HG03066 (cell line): ENCODE results near the gene PTPN14.
A peak's percentile ranks its signal among the peaks of the same experiment; 100 is the strongest.
"Not testable (repeated sequence)": the region's sequence is repeated elsewhere in the genome, so short reads cannot be mapped to it uniquely, and the experiment has no call there.

ENCODE experiments used
- ATAC-seq: cut with Tn5 transposase; IDR thresholded peaks from one replicate; pipeline ENCODE4 v1.9.1; 2021; ENCODE audit warnings: low read depth; ENCODE audit not compliant: unreplicated experiment

PTPN14 gene

DNA sequence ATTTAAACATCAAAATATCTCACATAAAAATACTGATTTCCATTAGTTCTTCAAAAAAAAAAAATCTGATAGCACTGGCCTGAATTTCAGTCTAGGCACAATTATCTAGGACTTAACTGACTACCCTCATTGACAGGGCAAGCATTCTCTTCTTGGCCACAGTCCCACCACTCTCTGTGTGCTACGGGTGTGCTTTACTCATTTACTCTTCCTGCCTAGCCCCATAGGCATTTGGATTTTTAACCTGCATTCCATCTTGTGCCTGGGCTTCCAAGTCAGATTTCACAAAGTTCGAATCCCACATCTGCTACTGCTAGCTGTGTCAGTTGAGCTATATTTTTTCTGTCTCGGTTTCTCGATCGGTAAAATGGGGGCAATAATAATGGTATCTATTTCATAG, 38.0 kb downstream of the PTPN14 start:
- no peak for ATAC-seq

DNA sequence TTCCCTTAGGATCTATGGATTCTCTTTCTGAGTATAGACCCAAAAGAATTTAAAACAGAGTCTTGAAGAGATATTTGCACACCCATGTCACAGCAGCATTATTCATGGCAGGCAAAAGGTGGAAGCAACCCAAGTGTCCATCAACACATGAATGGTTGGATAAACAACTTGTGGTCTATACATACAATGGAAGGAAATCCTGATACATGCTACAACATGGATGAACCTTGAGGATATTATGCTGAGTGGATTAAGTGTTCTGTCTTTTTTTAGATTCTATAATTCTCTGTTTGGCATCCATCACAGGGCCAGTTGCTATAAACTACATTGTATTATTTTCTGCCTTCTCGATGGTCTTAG, 39.8 kb downstream of the PTPN14 start:
- ATAC-seq = no peak

DNA sequence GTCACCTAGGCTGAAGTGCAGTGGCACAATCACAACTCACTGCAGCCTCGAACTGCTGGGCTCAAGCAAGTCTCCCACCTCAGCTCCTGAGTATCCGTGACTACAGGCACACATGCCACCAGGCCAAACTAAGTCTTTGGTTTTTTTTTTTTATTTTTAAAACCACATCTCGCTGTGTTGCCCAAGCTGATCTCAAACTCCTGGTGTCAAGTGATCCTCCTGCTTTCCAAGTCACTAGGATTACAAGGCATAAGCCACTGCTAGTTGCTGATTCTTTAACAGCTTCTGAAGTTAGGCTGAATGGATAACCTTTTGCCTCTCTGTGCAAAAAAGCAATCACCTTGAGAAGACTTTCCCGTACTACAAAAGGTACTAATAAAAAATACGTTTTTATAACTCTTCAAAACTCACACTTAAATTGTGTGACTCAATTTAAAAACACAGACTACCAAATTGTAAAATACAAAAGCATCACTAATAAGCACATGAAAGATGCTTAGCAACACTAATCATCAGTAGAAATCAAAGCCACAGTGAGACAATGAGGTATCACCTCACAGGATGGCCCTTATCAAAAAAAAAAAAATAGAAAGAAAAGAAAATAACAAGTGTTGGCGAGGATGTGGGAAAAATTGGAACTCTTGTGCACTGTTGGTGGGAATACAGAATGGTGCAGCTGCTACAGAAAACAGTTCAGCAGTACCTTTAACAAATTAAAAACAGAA, 40.3 kb downstream of the PTPN14 start:
- ATAC-seq = no peak

DNA sequence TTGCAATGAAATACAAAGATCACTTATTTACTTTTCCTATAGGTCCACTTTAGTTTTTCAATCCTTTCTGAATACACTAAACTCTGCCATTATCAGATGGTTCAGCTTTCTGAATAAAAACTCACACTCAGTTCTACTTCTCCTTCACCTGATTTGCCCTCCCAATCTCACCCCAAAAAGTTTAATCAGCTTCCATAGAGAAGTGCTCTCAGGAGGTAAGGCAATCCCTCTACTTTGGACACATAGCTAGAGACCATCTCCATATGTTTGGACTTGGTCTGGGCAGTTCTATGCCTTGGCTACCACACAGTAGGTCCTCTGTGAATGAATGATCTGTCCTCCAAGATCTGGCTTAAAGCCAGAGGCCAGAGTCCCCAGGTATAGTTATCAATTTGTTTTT, 40.9 kb downstream of the PTPN14 start:
- no peak for ATAC-seq

DNA sequence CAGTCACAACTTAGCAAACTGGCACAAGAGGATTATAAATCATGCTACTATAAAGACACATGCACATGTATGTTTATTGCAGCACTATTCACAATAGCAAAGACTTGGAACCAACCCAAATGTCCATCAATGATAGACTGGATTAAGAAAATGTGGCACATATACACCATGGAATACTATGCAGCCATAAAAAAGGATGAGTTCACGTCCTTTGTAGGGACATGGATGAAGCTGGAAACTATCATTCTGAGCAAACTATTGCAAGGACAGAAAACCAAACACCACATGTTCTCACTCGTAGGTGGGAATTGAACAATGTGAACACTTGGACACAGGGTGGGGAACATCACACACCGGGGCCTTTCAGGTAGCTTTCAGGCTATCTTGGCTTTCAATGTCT, 41.8 kb downstream of the PTPN14 start:
- ATAC-seq = not testable (repeated sequence)

DNA sequence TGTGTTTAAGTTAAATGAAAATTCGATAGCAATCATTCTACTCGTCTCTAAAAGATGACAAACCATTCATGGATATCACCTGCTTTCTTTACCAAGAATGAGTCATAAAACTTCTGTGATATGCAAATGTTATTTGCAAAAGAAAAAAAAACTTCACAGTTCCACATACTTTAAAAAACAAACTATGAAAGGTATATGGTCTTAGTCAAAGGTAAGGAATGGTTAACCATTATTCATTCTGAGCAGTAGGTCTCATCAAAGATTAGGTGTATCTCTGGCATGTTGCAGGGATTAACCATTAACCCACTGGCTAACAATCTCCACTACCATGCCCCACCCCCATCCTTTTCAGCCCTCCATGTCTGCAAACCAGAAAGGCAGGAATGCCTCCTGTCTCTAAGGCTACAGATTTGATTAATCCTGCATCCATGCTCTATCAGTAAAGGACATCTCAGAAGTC, 44.4 kb downstream of the PTPN14 start:
- ATAC-seq = peak; percentile 69

DNA sequence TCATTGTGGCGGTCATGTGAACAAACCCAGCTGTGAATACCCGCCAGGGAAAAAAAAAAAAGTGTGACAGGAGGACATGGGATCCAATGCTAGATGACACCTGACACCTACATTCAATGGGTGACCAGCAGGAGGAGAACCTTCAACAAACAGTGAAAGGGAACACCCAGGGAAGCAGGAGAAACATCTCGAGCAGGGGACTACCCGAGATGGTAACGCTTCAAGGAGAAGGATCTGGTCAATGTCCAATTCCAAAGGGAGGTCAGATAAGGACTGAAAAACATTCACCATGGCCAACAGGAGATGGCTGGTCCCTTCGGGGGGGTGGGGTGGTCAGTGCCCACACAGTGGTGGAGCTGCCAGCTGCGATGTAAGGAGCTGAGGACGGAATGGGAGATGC, 46.3 kb downstream of the PTPN14 start:
- ATAC-seq = no peak

DNA sequence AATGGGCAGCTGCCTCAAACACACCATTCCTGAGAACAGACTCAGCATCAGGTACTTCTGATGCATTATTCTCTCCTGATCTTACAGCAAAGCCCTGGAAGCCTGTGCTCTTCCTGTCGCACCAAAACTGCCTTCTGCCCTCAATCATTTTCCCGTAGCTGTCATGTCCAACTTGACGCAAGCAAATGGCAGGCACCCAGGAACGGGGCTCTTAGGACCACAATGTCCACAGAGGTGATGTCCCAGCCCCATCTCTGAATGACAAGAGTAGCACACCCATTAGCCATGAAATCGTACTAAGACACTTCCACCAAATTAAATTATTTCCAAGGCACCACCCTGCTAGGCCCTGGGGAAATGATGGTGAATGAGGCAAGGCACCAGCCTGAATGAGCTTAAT, 47.1 kb downstream of the PTPN14 start:
- ATAC-seq = no peak

DNA sequence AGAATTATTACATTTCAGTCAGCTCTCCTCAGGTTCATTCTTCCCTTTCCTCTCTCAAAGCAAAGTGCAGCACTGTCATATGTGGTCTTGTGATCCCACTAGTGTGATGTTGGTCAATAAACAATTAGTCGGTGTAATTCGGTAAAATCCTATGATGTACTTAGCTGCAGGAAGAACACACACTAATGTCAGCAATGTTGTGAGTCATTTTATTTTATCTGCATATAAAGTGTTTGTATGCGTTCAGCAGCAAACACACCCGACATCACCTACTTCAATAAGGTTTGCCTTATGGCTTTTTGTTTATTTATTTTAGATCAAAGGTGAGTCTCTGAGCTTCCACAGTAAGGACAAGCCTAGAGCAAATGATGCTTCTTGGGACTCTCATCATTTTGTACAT, 47.8 kb downstream of the PTPN14 start:
- ATAC-seq = no peak

DNA sequence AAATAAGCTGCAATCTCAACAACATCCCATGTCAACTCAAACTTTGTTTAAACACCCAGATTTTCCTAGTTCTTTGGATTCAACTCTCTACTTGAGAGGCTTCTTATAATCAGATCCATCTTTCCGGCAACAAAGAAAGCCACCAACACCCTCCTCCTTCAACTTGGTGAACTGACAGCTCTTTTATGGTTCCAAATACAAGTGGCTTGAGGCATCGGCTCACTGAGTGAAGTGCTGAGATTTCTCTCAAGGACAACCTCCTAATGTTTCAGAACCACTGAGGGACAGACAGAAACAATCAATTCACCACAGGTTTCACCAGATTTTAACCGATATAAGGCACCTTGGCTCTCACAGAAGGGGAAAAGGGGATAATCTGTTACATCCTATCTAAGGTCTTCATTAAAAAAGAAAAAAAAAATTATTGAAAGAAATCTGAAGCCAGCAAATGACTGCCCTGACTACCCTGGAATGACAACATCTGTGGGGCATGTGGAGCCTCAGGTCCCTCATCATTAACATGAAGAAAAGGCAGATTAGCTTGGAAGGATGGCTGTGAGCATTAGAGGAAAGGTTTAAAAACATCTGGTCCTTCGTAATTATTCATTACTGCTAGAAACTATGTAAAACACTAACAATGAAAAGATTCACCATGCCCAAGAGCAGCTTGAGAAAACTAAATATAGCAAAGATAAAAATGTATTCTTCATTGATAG, 50.9 kb downstream of the PTPN14 start:
- ATAC-seq = no peak

DNA sequence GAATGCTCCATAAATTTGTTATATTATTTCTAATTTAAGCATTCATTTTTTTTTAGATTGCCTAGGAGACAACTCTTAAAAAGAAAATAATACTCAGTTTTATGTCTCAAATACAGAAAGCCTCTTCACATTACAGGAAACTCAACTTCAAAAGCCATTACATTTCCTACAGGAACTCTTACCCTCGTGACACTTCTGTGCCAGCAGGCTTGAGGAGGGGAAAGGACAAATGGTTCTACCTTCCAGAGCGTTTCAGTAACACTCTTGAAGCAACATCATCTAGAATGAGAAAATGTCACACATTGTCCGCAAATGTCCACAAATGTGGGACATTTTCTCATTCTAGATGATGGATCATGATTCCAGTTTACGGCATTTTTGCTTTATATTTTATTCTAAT, 51.7 kb downstream of the PTPN14 start:
- ATAC-seq = no peak

DNA sequence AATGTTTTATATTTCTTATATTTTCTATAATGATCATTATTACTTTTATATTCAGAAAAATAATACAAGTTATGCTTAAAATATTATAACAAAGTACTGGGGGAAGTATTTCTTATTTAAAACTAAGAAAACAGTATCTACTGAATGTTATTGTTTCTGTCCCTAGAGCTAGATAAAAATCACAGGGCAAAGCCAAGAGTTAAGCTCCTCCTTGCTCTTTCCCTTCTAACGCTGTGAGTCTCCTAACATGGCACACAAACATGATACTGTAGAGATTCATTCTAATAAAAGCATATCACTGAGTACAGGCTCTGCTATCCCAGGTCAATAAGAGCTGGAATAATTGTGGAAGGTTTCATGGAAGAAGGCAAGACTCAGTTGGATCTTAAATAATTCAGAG, 53.4 kb downstream of the PTPN14 start:
- no peak for ATAC-seq

DNA sequence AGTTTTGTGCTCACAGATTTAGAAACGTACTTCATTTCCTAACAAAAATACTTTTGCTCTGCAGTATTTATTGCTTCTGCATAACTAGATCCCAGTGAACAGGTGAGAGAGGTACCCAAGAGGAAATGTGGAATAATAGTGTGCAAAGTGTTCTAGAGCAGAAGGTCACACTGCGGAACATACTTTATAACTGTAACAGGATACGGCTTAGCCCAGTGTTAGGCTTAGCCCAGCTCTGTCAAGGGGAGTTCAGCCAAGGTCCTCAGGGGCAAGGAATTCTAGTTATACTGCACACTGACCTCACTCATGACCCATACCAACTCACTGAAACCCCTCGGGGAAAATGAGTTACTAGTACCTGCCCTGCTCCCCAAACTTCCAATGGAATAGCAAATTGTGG, 55.3 kb downstream of the PTPN14 start:
- no peak for ATAC-seq

DNA sequence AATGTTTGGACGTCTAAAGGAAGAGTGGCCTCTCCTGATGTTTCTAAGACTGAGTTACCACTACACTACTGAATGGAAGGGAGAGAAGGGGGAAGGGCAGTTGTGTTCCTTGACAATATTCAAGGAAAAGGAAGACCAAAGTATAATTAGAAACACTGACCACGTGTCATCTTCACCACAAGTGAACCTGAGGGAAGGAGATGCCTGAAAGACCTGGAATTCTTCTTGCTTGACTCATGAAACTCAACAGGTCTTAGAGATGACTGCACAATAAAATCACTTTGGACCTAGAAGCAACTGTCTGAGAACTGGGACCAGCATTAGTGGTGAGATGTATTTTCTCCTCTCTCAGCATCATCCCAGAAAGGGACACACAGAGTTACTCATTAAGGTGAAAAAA, 56.7 kb downstream of the PTPN14 start:
- no peak for ATAC-seq

DNA sequence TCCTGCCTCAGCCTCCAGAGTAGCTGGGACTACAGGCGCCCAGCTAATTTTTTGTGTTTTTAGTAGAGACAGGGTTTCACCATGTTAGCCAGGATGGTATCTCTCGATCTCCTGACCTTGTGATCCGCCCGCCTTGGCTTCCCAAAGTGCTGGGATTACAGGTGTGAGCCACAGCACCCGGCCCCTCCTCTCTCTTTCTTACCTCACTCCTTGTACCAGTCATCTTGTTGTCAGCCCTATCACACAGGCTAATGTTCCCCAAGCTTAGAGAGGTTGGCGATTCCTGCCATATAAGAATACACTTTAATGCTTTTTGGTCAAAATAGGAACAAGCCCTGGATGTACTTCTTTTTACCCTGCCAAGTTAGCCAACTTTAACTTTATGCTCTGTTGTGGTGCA, 57.2 kb downstream of the PTPN14 start:
- ATAC-seq = not testable (repeated sequence)

DNA sequence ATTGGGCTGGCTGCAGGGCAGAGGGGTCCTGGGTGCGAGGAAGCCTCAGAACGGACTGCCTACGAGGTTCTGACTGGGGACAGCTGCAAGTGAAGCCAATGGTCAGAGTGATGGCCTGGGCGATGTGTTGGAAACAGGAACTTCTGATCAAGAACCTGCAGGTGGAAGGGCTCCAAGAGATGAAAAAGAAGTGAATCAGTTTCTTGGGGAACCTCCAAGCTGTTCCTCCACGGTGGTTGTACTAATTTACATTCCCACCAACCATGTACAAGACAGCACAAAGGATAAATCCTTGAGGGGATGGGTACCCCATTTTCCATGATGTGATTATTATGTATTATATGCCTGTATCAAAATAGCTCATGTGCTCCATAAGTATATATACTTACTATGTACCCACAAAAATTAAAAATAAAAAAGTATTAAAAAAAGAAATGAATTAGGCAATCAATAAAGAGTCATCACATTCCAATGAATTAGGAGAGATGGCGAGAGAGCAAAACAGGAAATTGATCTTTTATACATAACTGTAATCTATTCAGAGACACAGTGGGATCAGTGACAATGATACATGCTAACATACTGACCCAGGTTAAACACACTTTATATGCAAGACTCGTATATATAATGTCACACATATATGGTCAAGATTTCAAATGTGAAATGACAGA, 58.1 kb downstream of the PTPN14 start:
- no peak for ATAC-seq

DNA sequence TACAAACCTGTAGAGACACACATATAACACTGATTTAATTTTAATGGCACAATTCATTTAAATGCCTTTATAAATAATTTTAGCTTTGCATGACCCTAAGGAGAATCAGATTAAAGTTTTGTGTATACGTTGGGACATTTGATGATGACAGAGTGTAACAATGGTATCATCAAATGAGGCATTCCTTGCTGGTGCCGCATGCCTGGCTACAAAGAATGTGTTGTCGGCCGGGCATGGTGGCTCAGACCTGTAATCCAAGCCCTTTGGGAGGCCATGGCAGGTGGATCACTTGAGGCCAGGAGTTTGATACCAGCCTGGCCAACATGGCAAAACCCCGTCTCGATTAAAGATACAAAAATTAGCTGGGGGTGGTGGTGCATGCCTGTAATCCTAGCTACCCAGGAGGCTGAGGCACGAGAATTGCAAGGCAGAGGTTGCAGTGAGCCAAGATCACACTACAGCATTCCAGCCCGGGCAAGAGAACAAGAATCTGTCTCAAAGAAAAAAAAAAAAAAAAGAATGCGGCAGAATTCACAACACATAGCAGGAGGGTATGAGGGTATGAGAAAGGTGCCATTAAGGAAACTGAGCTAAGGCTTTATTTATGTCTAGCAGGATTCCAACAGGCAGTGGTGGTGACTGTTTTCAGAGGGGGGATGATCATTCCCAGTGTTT, 58.9 kb downstream of the PTPN14 start:
- ATAC-seq = no peak

DNA sequence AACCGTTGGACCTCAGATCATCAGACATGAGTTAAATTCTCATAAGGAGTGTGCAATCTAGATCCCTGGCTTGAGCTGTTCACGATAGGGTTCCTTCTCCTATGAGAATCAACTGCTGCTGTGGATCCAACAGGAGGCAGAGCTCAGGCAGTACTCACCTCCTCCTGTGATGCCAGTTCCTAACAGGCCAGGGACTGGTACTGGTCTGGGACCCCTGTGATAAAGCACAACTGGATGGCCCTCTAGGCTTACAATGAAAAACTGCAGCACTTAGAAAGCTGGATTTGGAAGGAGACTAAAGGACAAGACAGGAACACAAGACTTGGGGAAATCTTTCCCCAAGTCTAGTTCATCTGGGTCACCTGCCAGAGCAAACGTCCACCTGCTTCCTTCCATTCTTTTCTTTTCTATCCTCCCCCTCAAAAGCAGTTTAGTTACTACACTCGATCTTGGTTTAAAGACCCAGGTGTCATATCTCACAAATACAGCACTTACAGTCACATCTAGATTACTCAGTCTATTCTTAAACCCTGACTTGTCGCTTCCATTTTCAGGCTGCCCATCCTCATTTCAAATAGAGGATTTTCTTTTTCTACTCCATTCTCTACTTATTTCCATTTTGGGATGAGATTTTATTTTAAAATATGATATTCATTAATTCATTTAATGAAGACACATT, 59.8 kb downstream of the PTPN14 start:
- no peak for ATAC-seq

DNA sequence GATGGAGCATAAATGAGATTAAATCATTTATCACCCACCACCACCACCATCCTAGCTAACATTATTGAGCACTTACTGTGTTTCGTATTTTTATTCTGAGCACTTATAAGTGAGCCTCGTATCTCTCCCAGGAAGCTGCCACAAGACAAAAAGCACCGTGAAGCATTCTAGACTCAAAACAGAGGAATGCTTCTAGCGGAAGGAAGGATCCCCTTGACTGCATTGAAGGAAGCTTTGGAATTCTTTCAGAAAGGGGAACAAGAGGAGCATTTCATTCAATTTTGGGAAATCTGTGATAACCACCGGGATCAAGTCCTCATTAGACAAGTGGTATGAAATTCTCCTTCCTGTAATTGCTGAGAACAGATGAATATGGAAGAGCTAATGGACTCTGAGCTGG, 66.3 kb downstream of the PTPN14 start:
- no peak for ATAC-seq

DNA sequence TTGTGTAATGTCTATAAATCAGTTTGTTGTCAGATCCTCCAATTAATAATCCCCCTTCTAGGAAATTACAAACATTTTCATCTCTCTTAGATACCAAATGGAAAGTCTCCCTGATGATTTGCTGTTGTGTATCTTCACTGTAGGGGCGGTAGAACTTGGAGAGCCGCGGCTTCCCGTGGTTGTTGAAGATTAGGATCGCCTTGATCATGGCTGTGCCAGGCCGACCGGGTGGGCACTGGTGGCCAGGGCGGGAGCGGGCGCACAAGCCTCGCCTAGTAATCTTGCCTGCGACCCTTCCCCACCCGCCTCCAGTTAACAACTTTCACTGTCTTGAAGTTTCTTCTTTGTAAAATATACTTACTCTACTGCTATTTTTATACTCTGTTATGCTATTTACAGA, 68.2 kb downstream of the PTPN14 start:
- ATAC-seq = not testable (repeated sequence)
